Transverse colon (tissue), 4 donors: ENCODE results near the gene LRRC8C.

ENCODE experiments used
- CTCF ChIP-seq, 5 experiments: fragments of 200-600 bp in 3 of 5; fragments of 450-650 bp in 2 of 5; sonication (generic) in 3 of 5; IDR thresholded peaks; 1 replicate in 2 of 5; 2 replicates in 3 of 5; pipeline ENCODE4 v1.5.1; 2016 to 2017; ENCODE audit warnings: antibody characterized with exemption in 5 of 5, inconsistent platforms in 3 of 5, mild to moderate bottlenecking in 2 of 5, moderate library complexity in 1 of 5
- POLR2A ChIP-seq: fragments of 450-650 bp; IDR thresholded peaks from one replicate; pipeline ENCODE4 v1.6.1; 2016; ENCODE audit warnings: antibody characterized with exemption, mild to moderate bottlenecking, moderate library complexity
- POLR2AphosphoS5 ChIP-seq, 3 donors: sonication (generic); formaldehyde crosslinking; IDR thresholded peaks; one replicate each; pipeline ENCODE4 v1.6.1; 2016; ENCODE audit warnings: antibody characterized with exemption in 3 of 3

- peak; percentile 63 to 69 (median 67) for TF ChIP-seq CTCF (IDR thresholded peaks at IDR 0.05)
- TF ChIP-seq POLR2A = no peak
- no peak for TF ChIP-seq POLR2AphosphoS5 (IDR thresholded peaks at IDR 0.05)
Measured at GRCh38 chr1:89598450-89599331, 34.2 kb upstream of the LRRC8C start.
